Body of pancreas (tissue), 4 donors: ENCODE data around the gene DPYD.

Source experiments
- POLR2A ChIP-seq, 3 donors: fragments of 450-650 bp; IDR thresholded peaks; one replicate each; pipeline ENCODE4 v1.6.1; 2016; ENCODE audit warnings: antibody characterized with exemption in 3 of 3, mild to moderate bottlenecking in 2 of 3
- TF ChIP-seq, protein P1 (sequence below), 7 experiments: fragments of 450-650 bp in 4 of 7; fragments of 200-600 bp in 3 of 7; sonication (generic) in 3 of 7; IDR thresholded peaks; one replicate each; pipeline ENCODE4 v1.5.1; 2016 to 2019; ENCODE audit warnings: antibody characterized with exemption in 7 of 7

DNA sequence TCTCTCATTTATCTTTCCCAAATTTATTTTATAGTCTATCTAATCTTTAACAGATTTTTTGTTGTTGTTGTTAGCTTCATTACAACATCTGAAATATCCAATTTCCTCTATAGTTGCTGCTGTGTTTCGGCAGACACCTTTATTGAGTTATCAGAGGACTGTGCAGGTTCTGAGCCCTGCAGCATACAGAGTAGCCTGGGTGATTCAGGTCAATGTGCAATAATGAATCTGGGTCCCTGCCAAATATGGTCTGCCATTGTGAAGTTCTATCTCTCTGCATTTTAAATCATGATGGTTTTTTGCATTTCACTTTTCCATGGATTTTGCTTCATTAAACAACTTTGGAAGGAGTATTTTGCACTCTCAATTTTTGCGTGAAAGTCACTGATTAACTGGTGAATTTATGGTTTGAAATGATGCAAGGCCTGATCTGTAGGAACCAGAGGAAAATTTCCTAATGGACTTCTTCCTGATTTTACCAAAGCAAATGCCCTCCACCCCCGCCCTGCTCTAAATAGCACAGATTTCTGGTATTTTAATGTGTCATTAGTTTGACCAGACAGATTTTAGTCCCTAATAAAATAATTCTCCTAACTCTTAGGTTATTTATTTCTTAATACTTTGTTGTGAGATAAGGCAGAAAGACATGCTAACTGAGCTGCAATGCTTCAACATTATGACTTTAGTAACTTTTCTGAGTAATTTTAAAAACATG lies 797.0 kb downstream of the DPYD start:
- TF ChIP-seq, protein P1, sequence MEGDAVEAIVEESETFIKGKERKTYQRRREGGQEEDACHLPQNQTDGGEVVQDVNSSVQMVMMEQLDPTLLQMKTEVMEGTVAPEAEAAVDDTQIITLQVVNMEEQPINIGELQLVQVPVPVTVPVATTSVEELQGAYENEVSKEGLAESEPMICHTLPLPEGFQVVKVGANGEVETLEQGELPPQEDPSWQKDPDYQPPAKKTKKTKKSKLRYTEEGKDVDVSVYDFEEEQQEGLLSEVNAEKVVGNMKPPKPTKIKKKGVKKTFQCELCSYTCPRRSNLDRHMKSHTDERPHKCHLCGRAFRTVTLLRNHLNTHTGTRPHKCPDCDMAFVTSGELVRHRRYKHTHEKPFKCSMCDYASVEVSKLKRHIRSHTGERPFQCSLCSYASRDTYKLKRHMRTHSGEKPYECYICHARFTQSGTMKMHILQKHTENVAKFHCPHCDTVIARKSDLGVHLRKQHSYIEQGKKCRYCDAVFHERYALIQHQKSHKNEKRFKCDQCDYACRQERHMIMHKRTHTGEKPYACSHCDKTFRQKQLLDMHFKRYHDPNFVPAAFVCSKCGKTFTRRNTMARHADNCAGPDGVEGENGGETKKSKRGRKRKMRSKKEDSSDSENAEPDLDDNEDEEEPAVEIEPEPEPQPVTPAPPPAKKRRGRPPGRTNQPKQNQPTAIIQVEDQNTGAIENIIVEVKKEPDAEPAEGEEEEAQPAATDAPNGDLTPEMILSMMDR (IDR thresholded peaks at IDR 0.05): no peak
- no peak for TF ChIP-seq POLR2A (IDR thresholded peaks at IDR 0.05)
